Common myeloid progenitor, CD34-positive (primary cell): Measurements from ENCODE around the gene PITPNB.

Source experiments
- CTCF ChIA-PET: fragments of 350-600 bp; sonication (Branson Sonifier 250); formaldehyde crosslinking; loops from one replicate; lab custom pipeline; 2021; ENCODE audit warnings: antibody characterized with exemption; lab: Charles Lee
- POLR2A ChIA-PET: fragments of 350-600 bp; sonication (Branson Sonifier 250); formaldehyde crosslinking; loops from one replicate; lab custom pipeline; 2021; ENCODE audit warnings: antibody characterized with exemption; lab: Charles Lee
- DNase-seq, 3 donors: peaks; one replicate each; pipeline versions ENCODE4 v3.0.0 to v3.0.0-alpha.2; 2013
- H3K27ac ChIP-seq, 2 experiments: 1 replicate in 1 of 2; 2 replicates in 1 of 2; pipeline ENCODE4 v1.7.0; 2013; ENCODE audit warnings: inconsistent platforms in 2 of 2, low read length in 2 of 2, mild to moderate bottlenecking in 2 of 2, low read depth in 1 of 2, moderate library complexity in 1 of 2; ENCODE audit not compliant: severe bottlenecking in 2 of 2, insufficient read depth in 1 of 2, poor library complexity in 1 of 2
- H3K27me3 ChIP-seq, 5 experiments: replicated peaks in 2 of 5; 1 replicate in 3 of 5; 2 replicates in 2 of 5; pipeline versions ENCODE4 v1.6.1 to v1.7.0; 2013; ENCODE audit warnings: low read length in 4 of 5, mild to moderate bottlenecking in 2 of 5, moderate library complexity in 2 of 5, inconsistent platforms in 1 of 5; ENCODE audit not compliant: insufficient read depth in 5 of 5, control insufficient read depth in 4 of 5
- H3K36me3 ChIP-seq, 4 experiments: 1 replicate in 2 of 4; 2 replicates in 2 of 4; pipeline versions ENCODE4 v1.6.1 to v1.7.0; 2013; ENCODE audit warnings: low read length in 3 of 4, control low read depth in 1 of 4, mild to moderate bottlenecking in 1 of 4; ENCODE audit not compliant: control insufficient read depth in 4 of 4, insufficient read depth in 4 of 4
- H3K4me1 ChIP-seq, 4 experiments: 1 replicate in 3 of 4; 2 replicates in 1 of 4; pipeline versions ENCODE4 v1.6.1 to v1.7.1; 2013; ENCODE audit warnings: low read length in 3 of 4, mild to moderate bottlenecking in 3 of 4, control low read depth in 1 of 4, inconsistent platforms in 1 of 4, moderate library complexity in 1 of 4; ENCODE audit not compliant: control insufficient read depth in 4 of 4, insufficient read depth in 4 of 4; ENCODE audit errors: control extremely low read depth in 1 of 4
- H3K4me3 ChIP-seq, 7 experiments: 1 replicate in 4 of 7; 2 replicates in 3 of 7; pipeline versions ENCODE4 v1.5.1 to v1.7.0; 2013; ENCODE audit warnings: mild to moderate bottlenecking in 7 of 7, low read length in 6 of 7, moderate library complexity in 6 of 7, inconsistent platforms in 2 of 7, low read depth in 2 of 7, control low read depth in 1 of 7; ENCODE audit not compliant: insufficient read depth in 4 of 7, control insufficient read depth in 1 of 7; ENCODE audit errors: extremely low read depth in 1 of 7
- H3K9me3 ChIP-seq, 5 experiments: 1 replicate in 4 of 5; 2 replicates in 1 of 5; pipeline versions ENCODE4 v1.6.1 to v1.7.1; 2013; ENCODE audit warnings: low read length in 4 of 5, mild to moderate bottlenecking in 2 of 5, inconsistent platforms in 1 of 5, low read depth in 1 of 5, moderate library complexity in 1 of 5; ENCODE audit not compliant: control insufficient read depth in 4 of 5, insufficient read depth in 2 of 5; ENCODE audit errors: control extremely low read depth in 1 of 5
- WGBS: methylation state at CpG from one replicate; pipeline ENCODE4 v1.1.5; 2013; ENCODE audit not compliant: insufficient coverage; 5-methylcytosine and 5-hydroxymethylcytosine counted together

Gene PITPNB

GRCh38 chr22:27892064-27892463 lies 27.0 kb downstream of the PITPNB start:
- H3K4me1 ChIP-seq = peaks cover 0 to 12% (median 6%) of the 10 kb centered on the region in 4 experiments
- H3K27me3 ChIP-seq = no peaks in the 10 kb centered on the region
- DNase-seq = no peak
- H3K4me3 ChIP-seq = no peak overlapping the region
- POLR2A ChIA-PET = no interaction called here
- CTCF ChIA-PET = interaction anchor here (1.2 kb wide), 1 partner anchor 118 kb away, joined by 5 read pairs; no protein-coding TSS in a partner anchor
- WGBS = 95% methylated on average over 3 of the region's 4 CpGs
- no peak overlapping the region for H3K27ac ChIP-seq
- peaks cover 26 to 84% (median 59%) of the 10 kb centered on the region in 4 experiments for H3K36me3 ChIP-seq
- H3K9me3 ChIP-seq = no peaks in the 10 kb centered on the region

DNA sequence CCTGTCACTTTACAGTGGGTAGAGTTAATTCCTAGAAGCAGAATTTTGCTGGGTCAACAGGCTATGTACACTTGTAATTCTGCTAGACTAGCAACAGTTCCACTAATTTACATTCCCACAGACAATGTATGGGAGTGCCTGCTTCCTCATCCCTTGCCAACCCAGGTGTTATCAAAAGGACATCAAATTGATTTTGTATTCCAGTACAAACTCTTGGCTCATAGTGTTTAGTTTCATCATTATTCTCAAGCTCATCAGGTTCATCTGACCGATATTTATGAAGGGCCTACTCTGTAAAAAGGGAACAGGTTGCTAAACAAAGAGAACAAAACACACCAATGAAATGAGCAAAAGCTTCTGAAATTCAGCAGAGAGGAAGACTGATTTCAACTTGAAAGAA lies 30.7 kb downstream of the PITPNB start:
- no peak for DNase-seq
- no peaks in the 10 kb centered on the region for H3K27me3 ChIP-seq
- POLR2A ChIA-PET = no interaction called here
- CTCF ChIA-PET = interaction anchor here (0.5 to 4.9 kb wide), 13 partner anchors 11 to 1165 kb away, joined by 3 to 41 read pairs (median 4); partner anchors contain the start of gene PITPNB
- H3K27ac ChIP-seq = no peak overlapping the region
- 100% methylated on average over 1 of the region's 1 CpG for WGBS
- peaks cover 19 to 79% (median 46%) of the 10 kb centered on the region in 4 experiments for H3K36me3 ChIP-seq
- H3K4me3 ChIP-seq = no peak overlapping the region
- H3K9me3 ChIP-seq = no peaks in the 10 kb centered on the region
- H3K4me1 ChIP-seq = peaks cover 0 to 16% (median 7%) of the 10 kb centered on the region in 4 experiments

- Histone ChIP-seq H3K4me3 (no peak overlapping the region), H3K36me3 (peaks cover 13 to 75% (median 36%) of the 10 kb centered on the region in 4 experiments), H3K4me1 (peaks cover 0 to 16% (median 9%) of the 10 kb centered on the region in 4 experiments), H3K27ac (no peak overlapping the region), H3K9me3 (no peaks in the 10 kb centered on the region), H3K27me3 (no peaks in the 10 kb centered on the region)
- CTCF ChIA-PET = interaction anchor here (0.7 to 4.9 kb wide), 14 partner anchors 13 to 704 kb away, joined by 3 to 41 read pairs (median 4); no protein-coding TSS in a partner anchor
- no peak for DNase-seq
- POLR2A ChIA-PET = no interaction called here
These were observed 32.3 kb downstream of the PITPNB start for GRCh38 chr22:27886843-27887151.

- Histone ChIP-seq H3K9me3 (no peaks in the 10 kb centered on the region), H3K27ac (no peak overlapping the region), H3K36me3 (peaks cover 10 to 74% (median 33%) of the 10 kb centered on the region in 4 experiments), H3K4me1 (peaks cover 0 to 16% (median 9%) of the 10 kb centered on the region in 4 experiments), H3K27me3 (no peaks in the 10 kb centered on the region), H3K4me3 (no peak overlapping the region)
- ChIA-PET CTCF (interaction anchor here (0.7 to 4.9 kb wide), 21 partner anchors 8 to 705 kb away, joined by 3 to 41 read pairs (median 4); no protein-coding TSS in a partner anchor), POLR2A (no interaction called here)
- 100% methylated on average over 1 of the region's 3 CpGs for WGBS
- peak; percentile 44 to 68 (median 62) for DNase-seq
These were observed 32.8 kb downstream of the PITPNB start for GRCh38 chr22:27885977-27886842.

DNA sequence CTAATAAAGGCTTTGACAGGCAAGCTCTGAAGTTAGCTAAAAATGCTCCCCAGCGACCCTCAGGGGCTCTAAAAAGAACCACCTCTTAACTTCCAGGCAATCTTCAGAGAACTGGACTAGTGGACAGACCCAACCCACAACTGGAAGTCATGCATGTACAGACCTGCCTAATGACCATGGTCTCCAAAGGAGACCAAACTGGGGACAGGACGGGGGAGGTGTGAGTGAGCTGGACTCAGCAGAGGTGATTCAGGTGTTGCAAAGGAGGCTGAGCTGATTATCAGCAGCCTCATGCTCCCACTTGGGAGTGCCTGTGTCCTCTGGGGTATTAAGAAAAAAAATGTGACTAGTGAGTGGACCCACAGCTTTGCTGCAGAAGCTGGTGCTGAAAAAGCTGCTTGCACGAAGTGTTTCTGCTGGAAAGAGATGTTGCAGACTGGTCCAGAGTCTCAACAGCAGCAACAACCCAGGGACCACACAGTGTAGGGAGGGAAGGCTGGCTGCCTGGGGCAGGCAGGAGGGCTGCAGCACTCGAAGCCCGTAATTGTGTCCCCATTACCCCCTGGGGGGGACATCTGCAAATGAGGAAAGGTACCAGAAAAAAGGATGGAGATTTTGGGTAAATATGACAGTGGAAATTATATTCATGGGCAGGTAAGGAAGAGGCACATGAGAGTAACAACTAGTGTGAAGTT lies 35.3 kb downstream of the PITPNB start:
- WGBS = 94% methylated on average over 4 of the region's 5 CpGs
- Histone ChIP-seq H3K4me1 (peaks cover 0 to 9% (median 6%) of the 10 kb centered on the region in 4 experiments), H3K27me3 (no peaks in the 10 kb centered on the region), H3K27ac (no peak overlapping the region), H3K36me3 (peaks cover 6 to 55% (median 26%) of the 10 kb centered on the region in 4 experiments), H3K4me3 (no peak overlapping the region), H3K9me3 (no peaks in the 10 kb centered on the region)
- ChIA-PET CTCF (interaction anchor here (0.5 to 2.0 kb wide), 9 partner anchors 10 to 1002 kb away, joined by 3 to 16 read pairs (median 4); no protein-coding TSS in a partner anchor), POLR2A (no interaction called here)
- no peak for DNase-seq

- DNase-seq = no peak
- 100% methylated on average over 1 of the region's 6 CpGs for WGBS
- Histone ChIP-seq H3K27me3 (no peaks in the 10 kb centered on the region), H3K4me1 (peaks cover 4 to 14% (median 5%) of the 10 kb centered on the region in 4 experiments), H3K9me3 (no peaks in the 10 kb centered on the region), H3K4me3 (no peak overlapping the region), H3K36me3 (peaks cover 0 to 44% (median 19%) of the 10 kb centered on the region in 4 experiments), H3K27ac (no peak overlapping the region)
- POLR2A ChIA-PET = no interaction called here
- CTCF ChIA-PET = interaction anchor here (0.7 to 3.6 kb wide), 9 partner anchors 10 to 369 kb away, joined by 3 to 16 read pairs (median 4); no protein-coding TSS in a partner anchor
These were observed 36.4 kb downstream of the PITPNB start for GRCh38 chr22:27882507-27883290.
